CD4-positive, CD25-positive, alpha-beta regulatory T cell (primary cell): ENCODE results near the gene MRPL23. TPM values are rescaled to one million over a fixed set of nuclear protein-coding genes. Genes with fewer than 3 reads are reported as not detected.
"Not testable (repeated sequence)": the region's sequence is repeated elsewhere in the genome, so short reads cannot be mapped to it uniquely, and the experiment has no call there.

Source experiments
- ATAC-seq, 2 donors: fragments of 150-1000 bp; cut with Tn5 transposase; one replicate each; pipeline ENCODE4 v1.10.0; 2021; ENCODE audit warnings: low read depth in 2 of 2, moderate number of reproducible peaks in 2 of 2, moderate library complexity in 1 of 2
- DNase-seq, 3 donors: peaks; one replicate each; pipeline versions ENCODE4 v3.0.0 to v3.0.0-alpha.2; 2012 to 2022; ENCODE audit warnings: mixed read lengths in 1 of 3
- H3K27ac ChIP-seq: one replicate; pipeline ENCODE4 v1.7.0; 2013; ENCODE audit warnings: mild to moderate bottlenecking, low read length; ENCODE audit not compliant: insufficient read depth, poor library complexity, severe bottlenecking
- H3K27me3 ChIP-seq: one replicate; pipeline ENCODE4 v1.7.0; 2013; ENCODE audit warnings: low read length; ENCODE audit not compliant: control insufficient read depth, insufficient read depth
- H3K36me3 ChIP-seq: one replicate; pipeline ENCODE4 v1.7.0; 2013; ENCODE audit warnings: mild to moderate bottlenecking, low read length, moderate library complexity; ENCODE audit not compliant: control insufficient read depth, insufficient read depth
- H3K4me1 ChIP-seq: 2 replicates; pipeline ENCODE4 v1.7.0; 2013; ENCODE audit warnings: mild to moderate bottlenecking, low read length; ENCODE audit not compliant: insufficient read depth, control insufficient read depth, poor library complexity, severe bottlenecking
- H3K4me3 ChIP-seq: one replicate; pipeline ENCODE4 v1.7.0; 2013; ENCODE audit warnings: low read depth, mild to moderate bottlenecking, low read length, moderate library complexity
- H3K9me3 ChIP-seq, 2 experiments: 1 replicate in 1 of 2; 2 replicates in 1 of 2; pipeline ENCODE4 v1.7.0; 2013; ENCODE audit warnings: low read length in 2 of 2, mild to moderate bottlenecking in 1 of 2, moderate library complexity in 1 of 2; ENCODE audit not compliant: control insufficient read depth in 2 of 2
- H3K27ac Mint-ChIP-seq, 3 donors: one replicate each; pipeline ENCODE4 v1.8.0; 2020 to 2022; ENCODE audit warnings: mild to moderate bottlenecking in 3 of 3, mixed read lengths in 3 of 3, moderate library complexity in 2 of 3
- H3K27me3 Mint-ChIP-seq: one replicate; pipeline ENCODE4 v1.8.0; 2022; ENCODE audit warnings: mild to moderate bottlenecking, mixed read lengths
- H3K36me3 Mint-ChIP-seq: one replicate; pipeline ENCODE4 v1.8.0; 2020; ENCODE audit warnings: mixed read lengths
- H3K4me1 Mint-ChIP-seq, 4 donors: one replicate each; pipeline ENCODE4 v1.8.0; 2020 to 2022; ENCODE audit warnings: mixed read lengths in 4 of 4, mild to moderate bottlenecking in 1 of 4
- H3K4me3 Mint-ChIP-seq, 4 donors: one replicate each; pipeline ENCODE4 v1.8.0; 2020 to 2022; ENCODE audit warnings: mild to moderate bottlenecking in 4 of 4, mixed read lengths in 4 of 4, moderate library complexity in 3 of 4
- H3K9me3 Mint-ChIP-seq, 7 donors: one replicate each; pipeline ENCODE4 v1.8.0; 2020 to 2022; ENCODE audit warnings: mixed read lengths in 7 of 7, mild to moderate bottlenecking in 3 of 7, moderate library complexity in 2 of 7
- polyA plus RNA-seq, 4 donors: library from polyadenylated mRNA; unstranded; fragments of 300-500 nt; fragmentation: Illumina TruSeq; gene quantifications; one replicate each; pipeline ENCODE4 v1.2.3, GENCODE V29; 2021
- total RNA-seq: library from RNA; stranded (reverse); gene quantifications from one replicate; pipeline ENCODE4 v1.2.3, GENCODE V29; 2022

MRPL23 gene
- total and polyA plus RNA-seq, 5 donors from 2014 or later: 19.8 to 84.1 (median 27.6) TPM

GRCh38 chr11:1937616-1938342 lies 9.4 kb upstream of the MRPL23 start:
- no peaks in the 10 kb centered on the region for H3K4me1 ChIP-seq

GRCh38 chr11:1938343-1939005 lies 8.7 kb upstream of the MRPL23 start:
- no peak overlapping the region for H3K4me3 Mint-ChIP-seq
- Histone ChIP-seq H3K4me3 (no peak overlapping the region), H3K27ac (no peak overlapping the region), H3K36me3 (no peaks in the 10 kb centered on the region), H3K4me1 (no peaks in the 10 kb centered on the region), H3K9me3 (no peaks in the 10 kb centered on the region), H3K27me3 (no peaks in the 10 kb centered on the region)
- peaks cover 0 to 8% (median 1%) of the 10 kb centered on the region in 4 donors for H3K4me1 Mint-ChIP-seq
- H3K27me3 Mint-ChIP-seq: peaks cover 8% of the 10 kb centered on the region
- peaks cover 3% of the 10 kb centered on the region for H3K36me3 Mint-ChIP-seq
- DNase-seq (no peak), ATAC-seq (no peak)
- no peak overlapping the region for H3K27ac Mint-ChIP-seq
- no peaks in the 10 kb centered on the region for H3K9me3 Mint-ChIP-seq

More at GRCh38 chr11:1937616-1938342, 9.4 kb upstream of the MRPL23 start:
- ATAC-seq (no peak), DNase-seq (peak in 1 of 3 donors; percentile 0)
- Mint-ChIP-seq H3K4me1 (peaks cover 0 to 8% (median 1%) of the 10 kb centered on the region in 4 donors), H3K27ac (no peak overlapping the region), H3K27me3 (peaks cover 13% of the 10 kb centered on the region), H3K4me3 (no peak overlapping the region), H3K36me3 (peaks cover 8% of the 10 kb centered on the region), H3K9me3 (no peaks in the 10 kb centered on the region)
- Histone ChIP-seq H3K27ac (no peak overlapping the region), H3K9me3 (no peaks in the 10 kb centered on the region), H3K27me3 (no peaks in the 10 kb centered on the region), H3K36me3 (no peaks in the 10 kb centered on the region), H3K4me3 (no peak overlapping the region)

GRCh38 chr11:1939006-1939625 lies 8.0 kb upstream of the MRPL23 start:
- peaks cover 3% of the 10 kb centered on the region for H3K27me3 Mint-ChIP-seq
- DNase-seq (peak in 2 of 3 donors; percentile 14 to 30), ATAC-seq (peak in 1 of 2 donors; percentile 22)
- no peak overlapping the region for H3K27ac Mint-ChIP-seq
- H3K4me1 Mint-ChIP-seq: peaks cover 0 to 9% (median 1%) of the 10 kb centered on the region in 4 donors
- H3K4me1 ChIP-seq: no peaks in the 10 kb centered on the region
- H3K36me3 Mint-ChIP-seq: no peaks in the 10 kb centered on the region
- H3K27ac ChIP-seq: no peak overlapping the region
- peak overlapping the region in 1 of 4 donors; percentile 57 for H3K4me3 Mint-ChIP-seq
- H3K9me3 ChIP-seq: no peaks in the 10 kb centered on the region
- no peaks in the 10 kb centered on the region for H3K27me3 ChIP-seq
- H3K9me3 Mint-ChIP-seq: no peaks in the 10 kb centered on the region
- H3K36me3 ChIP-seq: no peaks in the 10 kb centered on the region
- no peak overlapping the region for H3K4me3 ChIP-seq

GRCh38 chr11:1939788-1940187 lies 7.3 kb upstream of the MRPL23 start:
- H3K27ac ChIP-seq, ATAC-seq, H3K9me3 ChIP-seq, H3K4me1 ChIP-seq, H3K4me3 ChIP-seq, H3K9me3 Mint-ChIP-seq, H3K4me3 Mint-ChIP-seq, H3K36me3 Mint-ChIP-seq, H3K27me3 ChIP-seq, H3K36me3 ChIP-seq, H3K27me3 Mint-ChIP-seq, DNase-seq: not testable (repeated sequence)
- Mint-ChIP-seq H3K4me1 (peaks cover 0 to 10% (median 1%) of the 10 kb centered on the region in 4 donors), H3K27ac (peak overlapping the region in 2 of 3 donors; percentile 5 to 82)

- no peaks in the 10 kb centered on the region for H3K9me3 Mint-ChIP-seq
- H3K4me1 Mint-ChIP-seq: peaks cover 0 to 10% (median 1%) of the 10 kb centered on the region in 4 donors
- H3K9me3 ChIP-seq: no peaks in the 10 kb centered on the region
- DNase-seq (no peak), ATAC-seq (no peak)
- no peaks in the 10 kb centered on the region for H3K4me1 ChIP-seq
- H3K27ac Mint-ChIP-seq: no peak overlapping the region
- no peaks in the 10 kb centered on the region for H3K27me3 Mint-ChIP-seq
- H3K36me3 ChIP-seq: no peaks in the 10 kb centered on the region
- H3K36me3 Mint-ChIP-seq: no peaks in the 10 kb centered on the region
- no peak overlapping the region for H3K27ac ChIP-seq
- no peak overlapping the region for H3K4me3 ChIP-seq
- no peaks in the 10 kb centered on the region for H3K27me3 ChIP-seq
- no peak overlapping the region for H3K4me3 Mint-ChIP-seq
Observed at GRCh38 chr11:1942558-1943260, 4.4 kb upstream of the MRPL23 start.

GRCh38 chr11:1943576-1943975 lies 3.6 kb upstream of the MRPL23 start:
- ATAC-seq (no peak), DNase-seq (peak in 1 of 3 donors; percentile 0)
- H3K27ac ChIP-seq: no peak overlapping the region
- Mint-ChIP-seq H3K4me3 (peak overlapping the region in 1 of 4 donors; percentile 87), H3K36me3 (no peaks in the 10 kb centered on the region), H3K9me3 (no peaks in the 10 kb centered on the region), H3K4me1 (peaks cover 0 to 8% (median 1%) of the 10 kb centered on the region in 4 donors), H3K27ac (no peak overlapping the region), H3K27me3 (no peaks in the 10 kb centered on the region)
- H3K9me3 ChIP-seq: no peaks in the 10 kb centered on the region
- H3K27me3 ChIP-seq: no peaks in the 10 kb centered on the region
- no peak overlapping the region for H3K4me3 ChIP-seq
- no peaks in the 10 kb centered on the region for H3K4me1 ChIP-seq
- H3K36me3 ChIP-seq: no peaks in the 10 kb centered on the region

- no peak overlapping the region for H3K27ac ChIP-seq
- Mint-ChIP-seq H3K27me3 (no peaks in the 10 kb centered on the region), H3K36me3 (no peaks in the 10 kb centered on the region), H3K4me1 (peaks cover 0 to 7% (median 1%) of the 10 kb centered on the region in 4 donors), H3K9me3 (no peaks in the 10 kb centered on the region), H3K4me3 (peak overlapping the region; percentile 53 to 87 (median 75)), H3K27ac (peak overlapping the region in 1 of 3 donors; percentile 33)
- no peaks in the 10 kb centered on the region for H3K27me3 ChIP-seq
- H3K9me3 ChIP-seq: no peaks in the 10 kb centered on the region
- no peaks in the 10 kb centered on the region for H3K36me3 ChIP-seq
- no peak for DNase-seq
- no peaks in the 10 kb centered on the region for H3K4me1 ChIP-seq
- no peak overlapping the region for H3K4me3 ChIP-seq
- no peak for ATAC-seq
Observed at GRCh38 chr11:1943977-1944376, 3.2 kb upstream of the MRPL23 start.
